T47D (cell line): ENCODE measurements around the gene CENPE.
"Not testable (repeated sequence)": the region's sequence is repeated elsewhere in the genome, so short reads cannot be mapped to it uniquely, and the experiment has no call there.

Experiments used
- DNase-seq, 2 experiments: peaks; one replicate each; pipeline versions ENCODE4 v3.0.0 to v3.0.0-alpha.2; 2011 to 2012; ENCODE audit warnings: low read depth in 1 of 2, low spot score in 1 of 2
- JUND ChIP-seq: IDR thresholded peaks from 2 replicates; pipeline ENCODE4 v1.6.1; 2012; ENCODE audit warnings: low read depth
- in situ Hi-C: cut with HindIII; loops from 2 replicates; pipeline ENCODE4 v1.10.0; 2016; ENCODE audit warnings: low sequenced_read_pairs, low pct_unique_long_range_greater_than_20kb

The CENPE gene

GRCh38 chr4:103198111-103198765, at the start of gene CENPE:
TSS of gene CENPE (minus strand) at chr4:103198343. CDS start at chr4:103198319, 24 bp downstream.
- peak; percentile 28 to 89 for DNase-seq
- TF ChIP-seq JUND: no peak
- in situ Hi-C loops: no loop called here

- no peak for TF ChIP-seq JUND
- no peak for DNase-seq
- in situ Hi-C loops: no loop called here
These were observed 46.1 kb upstream of the CENPE start for GRCh38 chr4:103244251-103244650.

- in situ Hi-C loops, DNase-seq: not testable (repeated sequence)
These were observed 32.8 kb upstream of the CENPE start for GRCh38 chr4:103230938-103231337.

- in situ Hi-C loops, DNase-seq: not testable (repeated sequence)
These were observed 25.4 kb upstream of the CENPE start for GRCh38 chr4:103223556-103223955.

- peak in 1 of 2 experiments; percentile 47 for DNase-seq
- in situ Hi-C loops: no loop called here
- TF ChIP-seq JUND: no peak
These were observed 9.5 kb upstream of the CENPE start for GRCh38 chr4:103207673-103208072.

GRCh38 chr4:103204111-103204510, 6.0 kb upstream of the CENPE start:
- TF ChIP-seq JUND: no peak
- DNase-seq: peak in 1 of 2 experiments; percentile 48
- in situ Hi-C loops: no loop called here

- TF ChIP-seq JUND: no peak
- in situ Hi-C loops: no loop called here
- DNase-seq: no peak
These were observed 3.6 kb upstream of the CENPE start for GRCh38 chr4:103201724-103202123.

GRCh38 chr4:103201253-103201652, 3.1 kb upstream of the CENPE start:
- no peak for DNase-seq
- TF ChIP-seq JUND: no peak
- in situ Hi-C loops: no loop called here

- in situ Hi-C loops: no loop called here
- DNase-seq: no peak
- no peak for TF ChIP-seq JUND
These were observed 866 bp upstream of the CENPE start for GRCh38 chr4:103199009-103199408.

GRCh38 chr4:103197765-103198110, 405 bp downstream of the CENPE start:
- in situ Hi-C loops: no loop called here
- no peak for DNase-seq
- no peak for TF ChIP-seq JUND

- in situ Hi-C loops: no loop called here
- TF ChIP-seq JUND: no peak
- DNase-seq: no peak
These were observed 4.7 kb downstream of the CENPE start for GRCh38 chr4:103193457-103193856.

- in situ Hi-C loops: no loop called here
- no peak for TF ChIP-seq JUND
- no peak for DNase-seq
These were observed 27.1 kb downstream of the CENPE start for GRCh38 chr4:103171006-103171405.

GRCh38 chr4:103169750-103170149, 28.4 kb downstream of the CENPE start:
- DNase-seq, in situ Hi-C loops: not testable (repeated sequence)

- in situ Hi-C loops: no loop called here
- no peak for TF ChIP-seq JUND
- no peak for DNase-seq
These were observed 29.1 kb downstream of the CENPE start for GRCh38 chr4:103168993-103169392.
